Measurements from ENCODE around the gene AKT2.

Gene AKT2

GRCh38 chr19:40271706-40272105, 13.4 kb downstream of the AKT2 start:
- DNase-seq = no peak

GRCh38 chr19:40270362-40271089, 14.6 kb downstream of the AKT2 start:
- no peak for DNase-seq

- DNase-seq = no peak
Measured at GRCh38 chr19:40269216-40269940, 15.8 kb downstream of the AKT2 start.

GRCh38 chr19:40267601-40267997, 17.5 kb downstream of the AKT2 start:
- no peak for DNase-seq

- DNase-seq = no peak
Measured at GRCh38 chr19:40266912-40267600, 18.1 kb downstream of the AKT2 start.

- DNase-seq = no peak
Measured at GRCh38 chr19:40266119-40266518, 19.0 kb downstream of the AKT2 start.

GRCh38 chr19:40265763-40266099, 19.4 kb downstream of the AKT2 start:
- DNase-seq = no peak

- DNase-seq = no peak
Measured at GRCh38 chr19:40265055-40265762, 19.9 kb downstream of the AKT2 start.

- DNase-seq = no peak
Measured at GRCh38 chr19:40264314-40265054, 20.7 kb downstream of the AKT2 start.

GRCh38 chr19:40263440-40264313, 21.5 kb downstream of the AKT2 start:
- no peak for DNase-seq

- DNase-seq = no peak
Measured at GRCh38 chr19:40262422-40262821, 22.7 kb downstream of the AKT2 start.

- no peak for DNase-seq
Measured at GRCh38 chr19:40261631-40262030, 23.5 kb downstream of the AKT2 start.

GRCh38 chr19:40257096-40257517, 28.0 kb downstream of the AKT2 start:
- DNase-seq = no peak

GRCh38 chr19:40256512-40256911, 28.6 kb downstream of the AKT2 start:
- DNase-seq = no peak

GRCh38 chr19:40255619-40256166, 29.5 kb downstream of the AKT2 start:
- no peak for DNase-seq

- DNase-seq = no peak
Measured at GRCh38 chr19:40254714-40255418, 30.3 kb downstream of the AKT2 start.

GRCh38 chr19:40253611-40254092, 31.5 kb downstream of the AKT2 start:
- no peak for DNase-seq

- no peak for DNase-seq
Measured at GRCh38 chr19:40252395-40252794, 32.8 kb downstream of the AKT2 start.

- DNase-seq = no peak
Measured at GRCh38 chr19:40251991-40252390, 33.2 kb downstream of the AKT2 start.

GRCh38 chr19:40251244-40251643, 33.9 kb downstream of the AKT2 start:
- DNase-seq = no peak
